Measurements from ENCODE around the gene RAB11FIP4. TPM values are rescaled to one million over a fixed set of nuclear protein-coding genes. Genes with fewer than 3 reads are reported as not detected.

Gene RAB11FIP4
- total and polyA plus RNA-seq, 2 donors (not counting 3 experiments of a cell fraction or from before 2014, with no cell fraction given), result 0.08 to 0.38 TPM

DNA sequence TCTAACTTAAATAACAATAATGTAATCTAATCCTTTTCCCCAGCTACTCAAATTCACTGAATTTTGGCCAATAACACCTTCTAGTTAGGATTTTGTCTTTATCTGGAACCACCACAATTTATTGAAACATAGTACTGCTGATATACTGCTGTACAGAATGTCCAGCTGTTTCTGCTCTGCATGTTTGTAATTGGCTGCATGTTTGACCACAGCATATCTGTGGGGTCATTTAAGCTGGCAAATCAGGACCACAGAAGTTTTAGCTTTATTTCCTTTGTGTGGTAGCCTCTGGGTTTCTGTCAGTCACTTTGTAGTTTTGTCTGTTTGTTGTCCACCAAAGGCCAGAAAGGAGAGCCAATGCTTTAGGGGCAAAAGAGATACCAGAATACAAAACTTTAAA, 22.2 kb upstream of the RAB11FIP4 start:
- no TSS peak for BruUV-seq (replicated peaks)
- CTCF ChIA-PET, result interaction anchor here (0.8 to 2.4 kb wide), 6 partner anchors 13 to 451 kb away, joined by 3 to 11 read pairs (median 4); partner anchors contain the start of gene EVI2B

DNA sequence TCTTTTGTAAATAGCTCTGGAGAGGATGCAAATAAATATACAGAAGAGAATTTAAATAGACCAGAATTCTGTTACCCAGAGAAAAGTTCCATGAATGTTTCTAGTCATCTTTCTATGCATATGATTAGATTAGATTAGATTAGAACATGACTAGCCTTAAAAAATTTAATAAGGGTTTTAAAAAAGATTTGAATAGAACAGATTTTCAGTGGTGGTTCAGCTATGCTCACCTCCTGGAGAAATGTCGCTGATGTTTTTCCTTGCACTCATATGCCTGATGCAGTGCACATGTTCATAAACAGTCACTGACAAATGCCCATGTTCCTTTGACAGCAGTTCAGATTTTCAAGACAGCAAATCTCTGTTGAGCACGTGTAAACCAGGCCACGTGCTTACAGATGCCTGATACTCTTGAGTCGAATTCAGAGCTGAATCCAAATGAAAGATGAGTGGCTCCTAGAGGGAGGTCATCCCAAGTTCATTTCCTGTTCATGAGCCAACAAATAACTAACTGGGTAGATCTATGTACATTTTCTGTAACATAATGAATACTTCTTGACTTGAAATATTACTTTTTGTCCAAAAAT, 19.9 kb upstream of the RAB11FIP4 start:
- ChIA-PET POLR2A (no interaction called here), CTCF (interaction anchor here (1.0 to 2.9 kb wide), 12 partner anchors 9 to 359 kb away, joined by 3 to 11 read pairs (median 4); no protein-coding TSS in a partner anchor)
- dilution Hi-C loops (cut with MboI; ENCODE audit: extremely low pct_ligation_motif_present, low sequenced_read_pairs), result no loop called here
- intact Hi-C loops (cut with micrococcal nuclease), result loop anchor here (2.0 to 10.0 kb wide), 4 partner anchors 115 to 467 kb away; partner anchors contain the start of gene TEFM
- Histone ChIP-seq H3K27me3 (ENCODE audit: control insufficient read depth in 2 of 2, insufficient read depth in 2 of 2, low read length in 2 of 2) (no peaks in the 10 kb centered on the region), H3K36me3 (ENCODE audit: control insufficient read depth in 2 of 2, extremely low read depth in 1 of 2, insufficient read depth in 2 of 2, low read length in 2 of 2) (peaks cover 2 to 9% of the 10 kb centered on the region in 2 experiments), H3K9ac (replicated peaks; ENCODE audit: extremely low read depth, insufficient read depth, low read length) (no peak overlapping the region), H3K79me2 (ENCODE audit: control insufficient read depth, insufficient read depth, low read length) (no peaks in the 10 kb centered on the region), H3K27ac (ENCODE audit: insufficient read depth, low read depth, low read length) (no peak overlapping the region), H4K20me1 (replicated peaks; ENCODE audit: control insufficient read depth, extremely low read depth, insufficient read depth, low read length) (no peaks in the 10 kb centered on the region), H3K9me3 (replicated peaks; ENCODE audit: control insufficient read depth, insufficient read depth, low read length) (no peaks in the 10 kb centered on the region), H3K4me3 (replicated peaks in 1 of 3; ENCODE audit: insufficient read depth in 1 of 3, low read depth in 1 of 3, low read length in 3 of 3) (no peak overlapping the region), H2AFZ (ENCODE audit: low read depth, low read length) (peak overlapping the region; percentile 43), H3K9me1 (replicated peaks; ENCODE audit: control insufficient read depth, extremely low read depth, insufficient read depth, low read length) (no peaks in the 10 kb centered on the region), H3K4me2 (ENCODE audit: insufficient read depth, low read length) (peak overlapping the region; percentile 14), H3K4me1 (ENCODE audit: control insufficient read depth, extremely low read depth, insufficient read depth, low read length) (peaks cover 10% of the 10 kb centered on the region)
- TF ChIP-seq, protein P1, sequence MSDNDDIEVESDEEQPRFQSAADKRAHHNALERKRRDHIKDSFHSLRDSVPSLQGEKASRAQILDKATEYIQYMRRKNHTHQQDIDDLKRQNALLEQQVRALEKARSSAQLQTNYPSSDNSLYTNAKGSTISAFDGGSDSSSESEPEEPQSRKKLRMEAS (IDR thresholded peaks at IDR 0.05; ENCODE audit: insufficient read depth, insufficient read length), result peak; percentile 92
- TF ChIP-seq GATA2 (IDR thresholded peaks at IDR 0.05; ENCODE audit: insufficient read depth, insufficient read length, low read depth, low read length) (no peak), MYC (IDR thresholded peaks at IDR 0.05; ENCODE audit: low read depth, low read length) (peak; percentile 30), EZH2 (IDR thresholded peaks at IDR 0.05; ENCODE audit: borderline replicate concordance, low read depth, low read length, severe bottlenecking) (no peak), CTCF (IDR thresholded peaks at IDR 0.05; ENCODE audit: extremely low read depth in 1 of 2, insufficient read depth in 1 of 2, low read depth in 1 of 2, low read length in 2 of 2) (no peak)
- no peak for FAIRE-seq
- peak; percentile 52 for DNase-seq (ENCODE audit: low read depth, low spot score)
- no TSS peak for BruUV-seq (replicated peaks)

More for the DNA sequence above, 22.2 kb upstream of the RAB11FIP4 start:
- H3K27me3 ChIP-seq (ENCODE audit: control insufficient read depth in 2 of 2, insufficient read depth in 2 of 2, low read length in 2 of 2), result no peaks in the 10 kb centered on the region
- dilution Hi-C loops (cut with MboI; ENCODE audit: extremely low pct_ligation_motif_present, low sequenced_read_pairs) (no loop called here), intact Hi-C loops (cut with micrococcal nuclease) (no loop called here)
- no peak overlapping the region for H3K4me2 ChIP-seq (ENCODE audit: insufficient read depth, low read length)
- peaks cover 2 to 6% of the 10 kb centered on the region in 2 experiments for H3K36me3 ChIP-seq (ENCODE audit: control insufficient read depth in 2 of 2, extremely low read depth in 1 of 2, insufficient read depth in 2 of 2, low read length in 2 of 2)
- no peaks in the 10 kb centered on the region for H3K79me2 ChIP-seq (ENCODE audit: control insufficient read depth, insufficient read depth, low read length)
- H3K4me3 ChIP-seq (replicated peaks in 1 of 3; ENCODE audit: insufficient read depth in 1 of 3, low read depth in 1 of 3, low read length in 3 of 3), result no peak overlapping the region
- no peaks in the 10 kb centered on the region for H3K9me1 ChIP-seq (replicated peaks; ENCODE audit: control insufficient read depth, extremely low read depth, insufficient read depth, low read length)
- POLR2A ChIA-PET, result no interaction called here
- TF ChIP-seq FOS (IDR thresholded peaks at IDR 0.05; ENCODE audit: borderline replicate concordance, insufficient read depth, low read length) (no peak), POLR2A (IDR thresholded peaks at IDR 0.05; ENCODE audit: low read depth, low read length) (no peak), MYC (IDR thresholded peaks at IDR 0.05; ENCODE audit: low read depth, low read length) (no peak), JUN (IDR thresholded peaks at IDR 0.05; ENCODE audit: borderline replicate concordance, insufficient read depth, insufficient read length, low read depth) (no peak), EZH2 (IDR thresholded peaks at IDR 0.05; ENCODE audit: borderline replicate concordance, low read depth, low read length, severe bottlenecking) (no peak), POLR2AphosphoS5 (IDR thresholded peaks at IDR 0.05; ENCODE audit: insufficient read depth, low read depth, low read length) (no peak)
- TF ChIP-seq, protein P1 (IDR thresholded peaks at IDR 0.05; ENCODE audit: insufficient read depth, insufficient read length), result no peak
- H3K4me1 ChIP-seq (ENCODE audit: control insufficient read depth, extremely low read depth, insufficient read depth, low read length), result peaks cover 10% of the 10 kb centered on the region
- FAIRE-seq, result no peak
- no peaks in the 10 kb centered on the region for H3K9me3 ChIP-seq (replicated peaks; ENCODE audit: control insufficient read depth, insufficient read depth, low read length)
- no peak overlapping the region for H3K9ac ChIP-seq (replicated peaks; ENCODE audit: extremely low read depth, insufficient read depth, low read length)
- H3K27ac ChIP-seq (ENCODE audit: insufficient read depth, low read depth, low read length), result no peak overlapping the region
- DNase-seq (ENCODE audit: low read depth, low spot score), result no peak
- no peak overlapping the region for H2AFZ ChIP-seq (ENCODE audit: low read depth, low read length)
- H4K20me1 ChIP-seq (replicated peaks; ENCODE audit: control insufficient read depth, extremely low read depth, insufficient read depth, low read length), result no peaks in the 10 kb centered on the region
